WTC11 (cell line): Measurements from ENCODE around the gene TIMMDC1.

ENCODE experiments used
- FOXP1 ChIP-seq: sonication (generic); formaldehyde crosslinking; IDR thresholded peaks from 2 replicates; pipeline ENCODE4 v1.8.0; 2022; ENCODE audit warnings: missing genetic modification reagents, mild to moderate bottlenecking, moderate library complexity, borderline replicate concordance
- SP1 ChIP-seq: sonication (generic); formaldehyde crosslinking; conservative IDR thresholded peaks from 2 replicates; pipeline ENCODE4 v1.8.1; 2022; ENCODE audit warnings: missing genetic modification reagents
- ZNF423 ChIP-seq: fragments of 250-450 bp; sonication (Bioruptor Pico); IDR thresholded peaks from 2 replicates; pipeline ENCODE4 v2.1.2; 2022; ENCODE audit warnings: mild to moderate bottlenecking, moderate library complexity
- TF ChIP-seq, protein P1 (sequence below): fragments of 200-600 bp; IDR thresholded peaks from 2 replicates; pipeline ENCODE4 v1.8.0; 2022; ENCODE audit warnings: antibody characterized with exemption

DNA sequence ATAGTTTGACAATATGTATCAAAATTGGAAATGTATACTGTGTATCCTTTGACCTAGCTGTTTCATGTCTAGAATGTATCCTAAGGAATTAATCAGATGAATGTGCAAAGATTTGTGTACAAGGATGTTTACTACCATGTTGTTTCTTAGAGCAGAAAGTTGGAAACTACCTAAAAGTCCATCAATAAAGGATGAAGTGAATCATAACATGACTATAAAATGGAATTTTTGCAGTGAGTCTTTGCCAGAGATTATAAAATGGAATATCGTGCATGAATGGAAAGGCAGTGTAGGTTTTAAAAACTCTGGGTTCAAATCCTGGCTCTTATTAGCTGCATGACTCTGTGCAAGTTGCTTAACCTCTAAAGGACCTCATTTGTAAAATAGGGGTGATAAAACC, 15.2 kb upstream of the TIMMDC1 start:
- no peak for TF ChIP-seq FOXP1 (CRISPR knock-in tag)
- no peak for TF ChIP-seq ZNF423 (CRISPR knock-in tag)
- TF ChIP-seq SP1 (CRISPR knock-in tag): no peak
- TF ChIP-seq, protein P1, sequence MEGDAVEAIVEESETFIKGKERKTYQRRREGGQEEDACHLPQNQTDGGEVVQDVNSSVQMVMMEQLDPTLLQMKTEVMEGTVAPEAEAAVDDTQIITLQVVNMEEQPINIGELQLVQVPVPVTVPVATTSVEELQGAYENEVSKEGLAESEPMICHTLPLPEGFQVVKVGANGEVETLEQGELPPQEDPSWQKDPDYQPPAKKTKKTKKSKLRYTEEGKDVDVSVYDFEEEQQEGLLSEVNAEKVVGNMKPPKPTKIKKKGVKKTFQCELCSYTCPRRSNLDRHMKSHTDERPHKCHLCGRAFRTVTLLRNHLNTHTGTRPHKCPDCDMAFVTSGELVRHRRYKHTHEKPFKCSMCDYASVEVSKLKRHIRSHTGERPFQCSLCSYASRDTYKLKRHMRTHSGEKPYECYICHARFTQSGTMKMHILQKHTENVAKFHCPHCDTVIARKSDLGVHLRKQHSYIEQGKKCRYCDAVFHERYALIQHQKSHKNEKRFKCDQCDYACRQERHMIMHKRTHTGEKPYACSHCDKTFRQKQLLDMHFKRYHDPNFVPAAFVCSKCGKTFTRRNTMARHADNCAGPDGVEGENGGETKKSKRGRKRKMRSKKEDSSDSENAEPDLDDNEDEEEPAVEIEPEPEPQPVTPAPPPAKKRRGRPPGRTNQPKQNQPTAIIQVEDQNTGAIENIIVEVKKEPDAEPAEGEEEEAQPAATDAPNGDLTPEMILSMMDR: no peak
